Cardiac ventricle fibroblast (primary cell): Measurements from ENCODE around the gene PRRG1. TPM values are rescaled to one million over a fixed set of nuclear protein-coding genes. Genes with fewer than 3 reads are reported as not detected.

Source experiments
- total RNA-seq: library from RNA; depleted of rRNA; stranded (reverse); fragments of >200 nt; gene quantifications from 2 replicates; pipeline ENCODE4 v1.2.3, GENCODE V29; 2015

PRRG1 gene
- 21.3 and 23.4 TPM in 2 replicates for total RNA-seq

GRCh38 chrX:37349221-37350033 is at the start of gene PRRG1:
Gene PRRG1 (plus strand): TSS chrX:37349364. CDS start chrX:37406250, 56,886 bp downstream.

Other genes starting within 250 kb of the PRRG1 start
- gene LANCL3, start 222.3 kb downstream of the PRRG1 start, total RNA-seq, result 0.19 and 0.93 TPM in 2 replicates